NCI-H128 (cell line): ENCODE data around the gene TNFSF4.

Experiments used
- DNase-seq: peaks from one replicate; lab custom pipeline; 2025; ENCODE audit not compliant: unreplicated experiment; lab: John Stamatoyannopoulos, UW

Gene TNFSF4

DNA sequence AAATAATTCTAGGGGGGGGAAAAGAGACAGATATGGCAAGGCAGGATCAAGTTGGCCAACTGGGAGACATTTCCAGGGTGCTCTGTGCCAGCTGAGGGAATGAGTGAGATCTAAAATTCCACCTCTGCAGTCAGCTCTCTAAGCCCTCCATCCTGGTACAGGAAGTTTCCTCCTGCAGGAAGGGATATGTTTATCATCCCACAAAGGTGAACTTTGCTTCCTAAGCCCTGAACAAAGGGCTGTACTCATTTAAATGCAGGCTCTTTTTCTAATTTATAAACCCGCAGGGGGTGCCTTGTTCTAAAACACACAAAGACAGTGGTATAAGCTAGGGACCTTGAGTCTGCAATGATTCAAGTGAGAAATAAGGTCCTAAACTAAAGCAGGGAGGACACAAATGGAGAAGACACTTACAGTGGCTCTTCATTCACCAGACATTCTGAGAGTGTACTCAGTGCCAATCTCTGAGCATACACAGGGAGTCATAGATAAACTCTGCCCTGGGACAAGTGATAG lies 3.6 kb upstream of the TNFSF4 start:
- no peak for DNase-seq

- no peak for DNase-seq
These were observed 3.2 kb upstream of the TNFSF4 start for GRCh38 chr1:173210283-173210682.

DNA sequence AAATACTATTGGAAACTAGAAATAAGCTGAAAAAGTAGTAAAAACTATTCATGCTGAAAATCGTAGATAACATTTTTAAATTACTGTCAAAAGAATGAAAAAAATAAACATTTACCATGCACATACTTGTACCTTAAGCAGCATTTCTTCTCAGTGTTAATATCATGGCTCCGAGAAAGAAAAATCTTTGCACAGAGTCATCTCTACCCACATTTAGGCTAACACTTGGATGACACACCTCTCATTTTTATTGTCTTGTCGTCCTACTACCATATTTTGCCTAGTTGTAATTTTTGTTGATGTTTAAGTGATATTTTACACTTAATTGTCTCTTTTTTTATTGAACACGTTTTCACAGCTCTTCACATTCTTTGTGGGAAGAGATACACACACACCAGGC lies 1.7 kb upstream of the TNFSF4 start:
- DNase-seq, result no peak

DNA sequence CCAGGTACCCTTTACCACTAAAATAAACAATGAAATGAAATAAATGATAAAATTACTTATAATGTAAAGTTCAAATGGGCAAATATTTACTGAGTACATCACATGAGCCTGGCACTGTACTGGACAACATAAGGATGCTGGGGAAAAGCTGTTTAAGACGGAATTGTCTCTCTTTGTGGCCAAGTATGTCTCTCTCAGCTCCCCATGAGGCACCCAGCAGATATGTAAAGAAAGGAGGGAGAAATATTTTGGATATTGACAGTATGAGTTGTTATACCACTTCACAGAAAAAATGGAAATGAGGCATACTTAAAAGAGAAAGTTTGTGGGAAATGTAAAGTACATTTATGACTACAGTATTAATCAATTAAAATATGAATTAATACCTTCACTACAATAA lies 1.0 kb upstream of the TNFSF4 start:
- no peak for DNase-seq

DNA sequence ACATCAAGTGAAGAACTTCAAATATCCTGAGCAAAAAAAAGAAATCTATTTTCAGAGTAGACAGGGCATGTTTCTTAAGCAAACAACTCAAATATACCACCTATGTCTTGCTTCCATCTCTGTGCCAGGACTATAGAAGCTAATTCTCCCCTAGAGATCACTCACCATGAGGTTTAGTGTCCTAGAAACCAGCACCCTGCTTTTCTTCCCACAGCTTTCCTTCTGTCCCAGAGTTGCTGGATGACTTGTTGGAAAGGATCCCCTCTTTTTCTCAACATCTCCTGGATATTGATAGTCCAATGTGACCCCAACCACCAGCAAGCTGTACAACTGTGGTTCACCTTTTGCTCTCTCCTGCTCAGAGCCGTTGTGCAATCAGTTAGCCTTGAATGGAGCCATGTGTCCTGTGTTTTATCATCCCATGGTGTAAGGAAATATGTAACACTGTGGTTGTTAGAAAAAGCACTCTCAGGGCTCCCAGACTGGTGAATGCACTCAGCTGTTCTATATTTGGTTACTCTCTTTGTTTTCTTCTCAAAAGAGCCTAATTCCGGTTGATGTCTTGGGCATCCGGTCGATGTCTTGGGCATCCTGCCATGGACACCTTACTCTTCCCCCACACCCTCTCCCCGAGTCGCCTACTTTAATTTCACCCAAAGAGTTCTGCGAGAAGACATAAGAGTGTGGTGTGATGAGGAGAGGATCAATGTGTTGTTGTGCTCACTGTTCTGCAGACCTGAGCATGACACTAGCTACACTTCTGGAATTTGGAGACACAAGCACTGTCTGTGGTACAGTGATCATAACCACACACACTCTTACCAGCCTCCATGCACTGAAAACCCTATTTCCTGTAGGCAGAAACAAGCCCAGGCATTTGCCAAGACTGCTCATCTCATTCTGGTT lies 1.7 kb downstream of the TNFSF4 start:
- no peak for DNase-seq

DNA sequence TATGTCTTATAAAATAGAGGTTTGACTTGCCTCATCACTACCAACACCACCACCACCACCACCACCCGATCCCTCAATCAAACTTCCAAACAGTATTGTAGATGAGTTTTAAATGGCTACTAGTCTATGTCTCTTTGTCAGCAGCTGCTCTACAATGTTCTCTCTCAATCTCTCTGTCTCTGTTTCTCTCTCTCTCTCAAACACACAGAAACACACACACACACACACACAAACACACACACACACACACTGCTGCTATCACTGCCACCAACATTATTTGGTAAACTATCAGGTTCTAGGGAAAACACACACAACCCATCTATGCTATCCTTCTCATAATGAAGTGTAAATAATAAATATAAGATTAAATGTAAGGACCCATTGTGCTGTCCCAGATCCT lies 2.4 kb downstream of the TNFSF4 start:
- DNase-seq, result no peak

GRCh38 chr1:173202424-173203145 lies 4.5 kb downstream of the TNFSF4 start:
- DNase-seq, result no peak

DNA sequence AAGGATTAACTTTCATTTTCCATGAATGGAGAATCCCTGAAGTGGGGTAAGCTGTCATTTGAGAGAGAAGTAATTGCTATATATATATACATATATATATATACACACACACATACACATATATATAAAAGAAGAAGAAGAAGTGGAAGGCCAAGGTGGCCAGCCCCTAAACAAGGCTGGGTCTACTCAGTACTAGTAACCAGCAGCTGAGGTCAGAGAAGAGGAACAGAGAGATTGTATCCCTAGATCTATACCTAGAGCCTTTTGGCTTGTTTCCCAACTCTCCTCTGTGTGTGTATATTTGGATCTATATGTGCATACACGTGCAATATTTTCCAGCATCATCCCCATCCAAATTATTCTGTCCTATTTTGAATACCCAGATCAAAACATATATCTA lies 5.2 kb downstream of the TNFSF4 start:
- no peak for DNase-seq

DNA sequence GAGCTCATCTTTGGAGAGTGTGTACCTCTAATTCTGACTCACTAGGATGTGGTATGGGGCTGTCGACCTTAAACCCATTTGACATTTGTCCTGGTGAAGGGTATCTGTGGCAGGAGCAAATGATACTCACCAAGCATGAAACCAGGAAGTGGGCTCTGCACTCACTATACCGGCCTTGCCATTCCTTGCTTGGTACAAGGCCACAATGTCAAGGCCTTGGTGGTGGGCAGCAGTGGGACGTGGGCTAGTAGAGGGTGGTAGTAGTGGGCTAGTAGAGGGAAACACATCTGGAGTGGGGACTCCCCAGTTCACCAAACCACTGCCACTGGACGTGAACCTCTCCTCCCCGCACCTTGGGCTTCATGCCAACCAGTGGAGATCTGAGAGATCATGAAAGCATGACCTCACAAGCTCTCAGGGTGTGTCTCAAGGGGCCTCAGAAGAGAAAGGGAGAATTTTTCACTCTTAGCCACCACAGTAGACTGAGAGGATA lies 11.5 kb downstream of the TNFSF4 start:
- no peak for DNase-seq

DNA sequence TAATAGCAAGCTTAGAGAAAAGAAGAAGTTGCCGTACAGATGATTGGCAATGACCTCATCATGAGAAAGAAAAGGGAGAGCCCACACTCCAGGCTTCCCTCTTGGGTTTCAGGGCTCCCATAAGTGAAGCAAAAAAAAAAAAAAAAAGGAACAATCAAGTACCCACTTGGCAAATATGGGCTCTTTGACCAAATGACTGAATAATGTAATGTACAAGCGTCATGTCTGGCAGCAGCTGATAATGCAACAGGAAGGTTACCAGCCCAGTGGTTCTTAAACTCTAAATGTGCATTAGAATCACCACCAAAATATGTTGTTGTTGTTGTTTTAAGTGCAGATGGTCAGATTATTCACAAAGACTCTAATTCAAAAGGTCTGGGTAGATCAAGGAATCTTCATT lies 13.5 kb downstream of the TNFSF4 start:
- DNase-seq, result no peak

- no peak for DNase-seq
These were observed 16.0 kb downstream of the TNFSF4 start for GRCh38 chr1:173191011-173191705.

GRCh38 chr1:173190101-173190936 lies 16.8 kb downstream of the TNFSF4 start:
- DNase-seq, result no peak

DNA sequence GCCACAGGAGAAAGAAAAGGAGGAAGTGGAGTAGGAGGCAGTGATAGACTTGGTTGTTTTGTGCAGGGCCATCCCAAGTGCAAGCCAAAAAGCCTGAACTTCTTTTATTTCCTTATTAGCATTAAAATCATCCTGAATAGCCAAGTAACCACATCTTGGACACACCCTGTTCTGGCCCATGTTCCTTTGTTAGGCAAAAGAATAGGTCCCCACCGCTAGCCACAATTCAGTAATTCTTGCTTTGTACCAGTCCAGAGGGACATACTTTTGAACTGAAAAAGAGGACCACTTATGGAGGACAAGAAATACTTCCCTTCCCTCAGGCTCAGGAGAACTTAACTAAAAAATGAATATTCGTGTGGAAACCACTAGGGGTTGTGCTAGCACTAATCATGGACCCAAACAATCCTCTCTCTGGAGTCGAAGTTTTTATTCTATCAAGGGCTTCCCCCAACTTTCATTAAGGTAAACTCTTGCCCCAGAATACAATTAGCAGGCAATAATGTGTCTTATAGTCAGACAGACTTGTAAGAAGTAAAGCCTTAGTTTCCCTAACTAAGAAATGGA lies 19.4 kb downstream of the TNFSF4 start:
- no peak for DNase-seq

DNA sequence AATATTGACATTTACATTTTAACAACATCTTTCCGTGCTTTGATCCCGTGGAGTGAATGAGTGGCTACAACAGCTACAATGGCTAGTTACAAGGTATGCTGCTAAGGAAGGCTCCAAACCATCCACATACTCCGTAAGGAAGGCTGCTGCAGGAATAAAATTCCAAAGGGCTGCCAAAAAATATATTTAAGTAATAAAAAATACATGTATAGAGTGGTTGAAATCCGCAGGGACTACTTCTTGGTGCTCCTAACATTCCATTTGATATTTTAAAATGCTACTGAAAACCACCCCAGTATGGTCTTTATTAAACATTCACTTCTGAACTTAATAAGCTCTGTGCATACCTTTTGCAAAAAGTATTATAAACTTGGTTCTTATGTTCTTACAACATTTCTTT lies 25.3 kb downstream of the TNFSF4 start:
- DNase-seq, result no peak

- no peak for DNase-seq
These were observed 30.9 kb downstream of the TNFSF4 start for GRCh38 chr1:173176246-173176645.

GRCh38 chr1:173175514-173176145 lies 31.5 kb downstream of the TNFSF4 start:
- no peak for DNase-seq

DNA sequence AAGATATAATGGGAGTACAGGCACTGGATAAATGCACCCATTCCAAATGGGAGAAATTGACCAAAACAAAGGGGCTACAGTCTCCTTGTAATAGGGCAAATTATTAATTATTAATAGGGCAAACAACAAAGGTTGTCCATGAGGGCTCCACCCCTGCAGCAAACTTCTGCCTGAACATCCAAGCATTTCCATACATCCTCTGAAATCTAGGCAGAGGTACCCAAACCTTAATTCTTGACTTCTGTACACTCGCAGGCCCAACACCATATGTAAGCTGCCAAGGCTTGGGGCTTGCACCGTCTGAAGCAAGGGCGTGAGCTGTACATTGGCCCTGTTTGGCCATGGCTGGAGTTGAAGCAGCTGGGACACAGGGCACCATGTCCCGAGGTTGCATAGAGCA lies 33.7 kb downstream of the TNFSF4 start:
- DNase-seq, result no peak

- no peak for DNase-seq
These were observed 36.0 kb downstream of the TNFSF4 start for GRCh38 chr1:173171152-173171551.

DNA sequence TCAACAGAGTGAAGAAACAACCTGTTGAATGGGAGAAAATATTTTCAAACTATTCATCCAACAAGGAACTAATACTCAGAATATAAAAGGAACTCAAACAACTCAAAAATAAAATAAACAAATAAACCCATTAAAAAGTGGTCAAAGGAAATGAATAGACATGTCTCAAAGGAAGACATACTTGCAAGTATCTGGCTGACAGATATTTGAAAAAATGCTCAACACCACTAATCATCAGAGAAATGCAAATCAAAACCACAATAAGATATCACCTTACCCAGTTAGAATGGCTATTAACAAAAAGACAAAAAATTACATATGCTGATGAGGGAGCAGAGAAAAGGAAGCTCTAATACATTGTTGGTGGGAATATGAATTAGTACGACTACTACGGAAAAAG lies 38.2 kb downstream of the TNFSF4 start:
- DNase-seq, result no peak

- DNase-seq, result no peak
These were observed 42.4 kb downstream of the TNFSF4 start for GRCh38 chr1:173164686-173165085.
